PC-3 (cell line): Measurements from ENCODE around the gene FOXP4. TPM values are rescaled to one million over a fixed set of nuclear protein-coding genes. Genes with fewer than 3 reads are reported as not detected.
A peak's percentile ranks its signal among the peaks of the same experiment; 100 is the strongest.

ENCODE experiments used
- ATAC-seq: fragments of 200-7000 bp; cut with Tn5 transposase; 2 replicates; pipeline ENCODE4 v1.9.1; 2020; ENCODE audit warnings: mild to moderate bottlenecking, moderate library complexity
- BruUV-seq: library from RNA; stranded (reverse); fragments of 400-500 nt; replicated peaks from 2 replicates; lab custom pipeline; 2021; lab: Mats Ljungman, UMichigan
- CTCF ChIA-PET: fragments of 300-600 bp; sonication (Branson Sonifier 250); formaldehyde crosslinking; loops from one replicate; lab custom pipeline; 2022; ENCODE audit warnings: antibody characterized with exemption; lab: Charles Lee
- POLR2A ChIA-PET: fragments of 300-600 bp; sonication (Branson Sonifier 250); formaldehyde crosslinking; loops from one replicate; lab custom pipeline; 2022; ENCODE audit warnings: antibody characterized with exemption; ENCODE audit not compliant: unreplicated experiment; lab: Charles Lee
- DNase-seq: peaks from one replicate; pipeline ENCODE4 v3.0.0-alpha.2; 2015
- H2AFZ ChIP-seq: fragments of 300-600 bp; sonication (generic); 2 replicates; pipeline ENCODE4 v1.6.0; 2016; ENCODE audit warnings: antibody characterized with exemption, low read length
- H3F3A ChIP-seq: fragments of 300-600 bp; sonication (generic); one replicate; pipeline ENCODE4 v1.6.0; 2017; ENCODE audit warnings: antibody characterized with exemption, low read length, control low read depth, mild to moderate bottlenecking; ENCODE audit not compliant: unreplicated experiment
- H3K27ac ChIP-seq: fragments of 300-600 bp; sonication (generic); 2 replicates; pipeline ENCODE4 v1.5.1; 2016; ENCODE audit warnings: mild to moderate bottlenecking, low read length
- H3K27me3 ChIP-seq: fragments of 300-600 bp; sonication (generic); 2 replicates; pipeline ENCODE4 v1.6.1; 2016; ENCODE audit warnings: low read length, mixed read lengths
- H3K36me3 ChIP-seq: fragments of 300-600 bp; sonication (generic); 2 replicates; pipeline ENCODE4 v1.6.1; 2016; ENCODE audit warnings: low read depth, mixed run types, low read length, mixed read lengths
- H3K4me1 ChIP-seq: fragments of 300-600 bp; sonication (generic); 2 replicates; pipeline ENCODE4 v1.5.1; 2016; ENCODE audit warnings: low read length; ENCODE audit not compliant: insufficient read depth
- H3K4me2 ChIP-seq: fragments of 300-600 bp; sonication (generic); 2 replicates; pipeline ENCODE4 v1.6.0; 2016; ENCODE audit warnings: low read length
- H3K4me3 ChIP-seq: fragments of 300-600 bp; sonication (generic); 2 replicates; pipeline ENCODE4 v1.5.1; 2016; ENCODE audit warnings: mild to moderate bottlenecking, low read length, mixed read lengths
- H3K79me2 ChIP-seq: fragments of 300-600 bp; sonication (generic); 2 replicates; pipeline ENCODE4 v1.6.1; 2017; ENCODE audit warnings: low read length, mixed read lengths
- H3K9ac ChIP-seq: fragments of 300-600 bp; sonication (generic); 2 replicates; pipeline ENCODE4 v1.6.0; 2016; ENCODE audit warnings: mild to moderate bottlenecking, low read length
- H3K9me2 ChIP-seq: fragments of 300-600 bp; sonication (generic); replicated peaks from 2 replicates; pipeline ENCODE4 v1.6.1; 2016; ENCODE audit warnings: mixed run types, low read length, mixed read lengths
- H3K9me3 ChIP-seq: fragments of 300-600 bp; sonication (generic); 2 replicates; pipeline ENCODE4 v1.6.1; 2016; ENCODE audit warnings: low read length, mixed read lengths
- H4K20me1 ChIP-seq: fragments of 300-600 bp; sonication (generic); 2 replicates; pipeline ENCODE4 v1.6.1; 2016; ENCODE audit warnings: low read length, mixed read lengths
- EZH2 ChIP-seq: fragments of 300-600 bp; sonication (generic); IDR thresholded peaks from one replicate; pipeline ENCODE4 v1.6.1; 2017; ENCODE audit warnings: antibody characterized with exemption, mild to moderate bottlenecking, low read length; ENCODE audit not compliant: unreplicated experiment
- EZH2phosphoT487 ChIP-seq: fragments of 300-600 bp; sonication (generic); IDR thresholded peaks from 2 replicates; pipeline ENCODE4 v1.6.1; 2018; ENCODE audit warnings: mild to moderate bottlenecking, antibody characterized with exemption, low read length, borderline replicate concordance
- intact Hi-C: fragments of 100-400 bp; cut with micrococcal nuclease; formaldehyde crosslinking; loops from 2 replicates; pipeline ENCODE4 v1.9.0; 2023
- total RNA-seq: library from RNA; depleted of rRNA; stranded (reverse); fragments of >200 nt; gene quantifications from 2 replicates; pipeline ENCODE4 v1.2.3, GENCODE V29; 2014
- TF ChIP-seq, protein P1 (sequence below): fragments of 300-600 bp; sonication (generic); conservative IDR thresholded peaks from 2 replicates; pipeline ENCODE4 v1.5.1; 2017; ENCODE audit warnings: antibody characterized with exemption, low read depth, mild to moderate bottlenecking, low read length

FOXP4 gene
- total RNA-seq, 1 experiment from 2014 or later, result 6.7 TPM

DNA sequence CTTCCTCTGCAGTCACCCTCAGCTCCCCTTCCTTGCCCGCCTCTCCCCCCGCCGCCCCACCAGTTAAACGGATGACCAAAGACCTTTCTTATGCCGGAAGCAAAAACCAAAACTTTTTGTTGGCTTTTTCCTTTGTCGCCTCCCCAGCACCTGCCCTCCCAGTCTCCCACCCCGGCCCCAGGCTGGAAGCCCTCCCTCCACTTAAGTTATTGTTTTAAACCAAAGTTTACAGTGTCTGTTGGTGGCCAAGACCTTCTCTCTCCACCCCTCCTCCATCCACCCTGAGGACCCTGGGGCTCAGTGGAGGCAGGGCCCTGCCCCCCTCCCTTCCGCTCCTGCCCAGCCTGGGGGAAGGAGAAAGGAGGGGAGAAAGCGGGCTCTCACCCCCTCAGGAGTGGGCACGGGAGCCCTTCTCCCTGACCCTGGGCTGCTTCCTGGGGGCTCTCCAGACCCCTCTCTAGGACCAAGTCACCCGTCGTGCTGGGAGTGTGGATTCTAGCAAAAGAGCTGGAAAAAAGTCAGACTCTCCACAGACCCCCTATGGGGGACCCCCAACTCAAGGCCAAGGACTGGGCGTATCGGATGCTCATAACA, 53.8 kb downstream of the FOXP4 start:
- Histone ChIP-seq H4K20me1 (no peaks in the 10 kb centered on the region), H3K9me2 (no peaks in the 10 kb centered on the region), H3K4me3 (no peak overlapping the region), H3K9me3 (no peaks in the 10 kb centered on the region), H3F3A (no peaks in the 10 kb centered on the region), H3K4me1 (peaks cover 7% of the 10 kb centered on the region), H3K9ac (no peak overlapping the region), H3K36me3 (no peaks in the 10 kb centered on the region; the same call in 1 of the 2 replicates), H3K27me3 (no peaks in the 10 kb centered on the region), H3K4me2 (no peak overlapping the region), H3K27ac (no peak overlapping the region), H2AFZ (no peak overlapping the region), H3K79me2 (no peaks in the 10 kb centered on the region)
- ChIA-PET CTCF (no interaction called here), POLR2A (no interaction called here)
- ATAC-seq (no peak), DNase-seq (no peak)
- BruUV-seq, result TSS peak; percentile 41
- intact Hi-C loops, result loop anchor here (10.0 kb wide), 1 partner anchor 175 kb away; the partner anchor contains the start of gene FRS3
- TF ChIP-seq, protein P1, sequence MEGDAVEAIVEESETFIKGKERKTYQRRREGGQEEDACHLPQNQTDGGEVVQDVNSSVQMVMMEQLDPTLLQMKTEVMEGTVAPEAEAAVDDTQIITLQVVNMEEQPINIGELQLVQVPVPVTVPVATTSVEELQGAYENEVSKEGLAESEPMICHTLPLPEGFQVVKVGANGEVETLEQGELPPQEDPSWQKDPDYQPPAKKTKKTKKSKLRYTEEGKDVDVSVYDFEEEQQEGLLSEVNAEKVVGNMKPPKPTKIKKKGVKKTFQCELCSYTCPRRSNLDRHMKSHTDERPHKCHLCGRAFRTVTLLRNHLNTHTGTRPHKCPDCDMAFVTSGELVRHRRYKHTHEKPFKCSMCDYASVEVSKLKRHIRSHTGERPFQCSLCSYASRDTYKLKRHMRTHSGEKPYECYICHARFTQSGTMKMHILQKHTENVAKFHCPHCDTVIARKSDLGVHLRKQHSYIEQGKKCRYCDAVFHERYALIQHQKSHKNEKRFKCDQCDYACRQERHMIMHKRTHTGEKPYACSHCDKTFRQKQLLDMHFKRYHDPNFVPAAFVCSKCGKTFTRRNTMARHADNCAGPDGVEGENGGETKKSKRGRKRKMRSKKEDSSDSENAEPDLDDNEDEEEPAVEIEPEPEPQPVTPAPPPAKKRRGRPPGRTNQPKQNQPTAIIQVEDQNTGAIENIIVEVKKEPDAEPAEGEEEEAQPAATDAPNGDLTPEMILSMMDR, result no peak
- TF ChIP-seq EZH2, result no peak
- no peak for TF ChIP-seq EZH2phosphoT487

DNA sequence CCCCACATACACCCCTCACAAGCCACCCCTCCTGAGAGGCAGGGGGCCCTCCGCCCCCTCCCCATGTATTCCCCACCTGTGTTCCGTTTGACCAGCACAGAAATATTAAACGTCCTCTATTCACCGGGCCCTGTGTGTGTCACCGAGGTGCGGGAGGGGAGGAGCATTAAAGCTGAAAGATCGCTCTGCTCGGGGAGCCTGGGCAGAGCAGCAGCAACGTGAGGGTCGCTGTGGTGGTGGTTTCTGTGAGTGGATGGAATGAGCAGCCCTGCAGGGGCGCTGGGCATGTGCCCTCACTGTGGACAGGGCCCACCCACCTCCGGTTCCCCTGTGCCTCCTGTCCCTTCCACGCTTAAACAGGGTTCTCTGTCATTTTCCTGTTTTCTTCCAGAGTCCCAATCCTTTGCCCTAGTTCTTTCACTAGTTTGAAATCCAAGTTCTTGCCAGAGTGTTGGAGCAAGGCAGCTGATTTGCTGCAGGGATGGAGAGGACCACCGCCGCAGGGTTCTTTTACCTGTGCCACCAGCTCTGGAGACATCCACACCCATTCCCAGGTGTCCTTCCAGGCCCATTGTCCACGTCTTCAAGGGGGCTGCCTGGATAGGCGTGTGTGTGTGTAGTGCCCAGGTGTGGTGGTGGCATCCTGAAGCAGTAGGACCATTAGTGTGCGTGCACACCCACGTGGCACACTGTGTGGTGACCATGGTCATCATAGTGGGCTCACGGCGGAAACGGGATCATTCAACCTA, 54.5 kb downstream of the FOXP4 start:
- POLR2A ChIA-PET, result no interaction called here
- H3K4me1 ChIP-seq, result peaks cover 7% of the 10 kb centered on the region
- H3K27me3 ChIP-seq, result no peaks in the 10 kb centered on the region
- TF ChIP-seq, protein P1, result no peak
- TF ChIP-seq EZH2phosphoT487, result no peak
- no peaks in the 10 kb centered on the region for H3F3A ChIP-seq
- no peak overlapping the region for H2AFZ ChIP-seq
- H3K36me3 ChIP-seq, result no peaks in the 10 kb centered on the region
- H3K4me3 ChIP-seq, result no peak overlapping the region
- ATAC-seq, result no peak
- H4K20me1 ChIP-seq, result no peaks in the 10 kb centered on the region
- no peak overlapping the region for H3K4me2 ChIP-seq
- H3K9me3 ChIP-seq, result no peaks in the 10 kb centered on the region
- CTCF ChIA-PET, result no interaction called here
- H3K79me2 ChIP-seq, result no peaks in the 10 kb centered on the region
- no peak overlapping the region for H3K9ac ChIP-seq
- no peak for DNase-seq
- intact Hi-C loops, result loop anchor here (10.0 kb wide), 1 partner anchor 174 kb away; the partner anchor contains the start of gene FRS3
- no TSS peak for BruUV-seq
- no peaks in the 10 kb centered on the region for H3K9me2 ChIP-seq
- H3K27ac ChIP-seq, result no peak overlapping the region

DNA sequence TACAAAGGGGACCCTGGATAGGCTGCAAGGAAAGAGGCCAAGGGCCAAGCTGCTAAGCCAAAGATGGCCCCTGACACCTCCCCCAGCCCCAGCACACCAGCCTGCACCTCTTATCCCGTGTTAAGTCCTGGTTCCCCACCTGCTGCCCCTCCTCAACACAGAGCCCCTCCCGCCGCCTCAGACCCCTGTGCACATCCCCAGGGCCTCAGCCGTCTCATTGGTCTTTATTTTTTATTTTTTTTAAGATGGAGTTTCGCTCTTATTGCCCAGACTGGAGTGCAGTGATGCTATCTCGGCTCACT, 55.0 kb downstream of the FOXP4 start:
- Histone ChIP-seq H3K4me2 (no peak overlapping the region), H3K27ac (no peak overlapping the region), H3K79me2 (no peaks in the 10 kb centered on the region), H3K9me2 (no peaks in the 10 kb centered on the region), H2AFZ (no peak overlapping the region), H3K4me3 (no peak overlapping the region), H3K27me3 (no peaks in the 10 kb centered on the region), H3K4me1 (peaks cover 7% of the 10 kb centered on the region), H3K9ac (no peak overlapping the region), H3K36me3 (no peaks in the 10 kb centered on the region), H3K9me3 (no peaks in the 10 kb centered on the region), H4K20me1 (no peaks in the 10 kb centered on the region), H3F3A (no peaks in the 10 kb centered on the region)
- BruUV-seq, result no TSS peak
- no peak for DNase-seq
- TF ChIP-seq EZH2 (no peak), EZH2phosphoT487 (no peak)
- TF ChIP-seq, protein P1, result no peak
- intact Hi-C loops, result loop anchor here (10.0 kb wide), 1 partner anchor 174 kb away; the partner anchor contains the start of gene FRS3
- CTCF ChIA-PET, result no interaction called here
- POLR2A ChIA-PET, result no interaction called here
- no peak for ATAC-seq
